Measurements from ENCODE around the gene TRPC4AP.
"Not testable (repeated sequence)": the region's sequence is repeated elsewhere in the genome, so short reads cannot be mapped to it uniquely, and the experiment has no call there.

Gene TRPC4AP

GRCh38 chr20:35117629-35118028 lies 25.0 kb upstream of the TRPC4AP start:
- DNase-seq (ENCODE audit: low read depth) = no peak
- TF ChIP-seq CTCF (IDR thresholded peaks at IDR 0.05; ENCODE audit: control insufficient read depth, insufficient read depth, low read depth, low read length, missing control alignments) = no peak
- no peak overlapping the region for H3K4me3 ChIP-seq (ENCODE audit: control insufficient read depth, low read depth, low read length)

DNA sequence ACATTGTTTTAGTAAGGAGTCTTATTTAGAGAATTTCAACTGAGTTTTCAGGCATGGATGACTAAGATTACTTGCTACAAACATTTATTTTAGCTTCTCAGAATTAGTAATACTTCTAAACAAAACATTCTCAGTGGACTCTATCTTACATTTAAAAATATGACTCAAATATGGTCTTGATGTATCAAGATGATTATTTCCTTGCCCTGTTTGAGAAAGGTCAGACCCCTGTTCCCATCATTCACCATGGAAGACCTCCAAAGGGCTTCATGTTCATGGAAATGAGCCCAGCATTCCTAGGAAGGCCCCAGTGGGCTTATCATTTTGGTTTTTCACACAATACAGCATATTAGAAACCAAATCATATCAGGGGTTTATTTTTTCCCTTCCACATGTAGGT lies 24.6 kb upstream of the TRPC4AP start:
- no peak for DNase-seq (ENCODE audit: low read depth)
- H3K4me3 ChIP-seq (ENCODE audit: control insufficient read depth, low read depth, low read length) = no peak overlapping the region
- no peak for TF ChIP-seq CTCF (IDR thresholded peaks at IDR 0.05; ENCODE audit: control insufficient read depth, insufficient read depth, low read depth, low read length, missing control alignments)

- DNase-seq (ENCODE audit: low read depth) = no peak
- no peak for TF ChIP-seq CTCF (IDR thresholded peaks at IDR 0.05; ENCODE audit: control insufficient read depth, insufficient read depth, low read depth, low read length, missing control alignments)
Observed at GRCh38 chr20:35116258-35116657, 23.7 kb upstream of the TRPC4AP start.

DNA sequence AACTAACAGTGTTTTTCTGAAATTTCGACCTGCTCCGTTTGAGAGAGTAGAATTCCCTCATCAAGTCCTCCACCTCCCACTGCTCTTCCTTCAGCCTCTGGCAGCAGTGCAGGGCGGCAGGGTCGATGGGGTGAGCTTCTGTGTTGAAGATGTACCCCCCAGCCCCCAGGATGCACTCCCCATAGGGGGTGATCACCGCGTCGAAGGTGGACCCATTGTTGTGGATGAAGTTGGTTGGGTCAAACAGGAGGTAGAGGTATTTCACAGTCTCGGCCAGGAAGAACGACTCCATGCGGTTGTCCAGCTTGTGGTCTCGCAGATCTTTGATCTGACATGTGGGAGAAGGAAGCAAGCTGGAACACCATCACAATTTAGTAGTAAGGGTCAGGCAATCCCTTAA lies 23.0 kb upstream of the TRPC4AP start:
- DNase-seq (ENCODE audit: low read depth) = no peak
- no peak for TF ChIP-seq CTCF (IDR thresholded peaks at IDR 0.05; ENCODE audit: control insufficient read depth, insufficient read depth, low read depth, low read length, missing control alignments)
- no peak overlapping the region for H3K4me3 ChIP-seq (ENCODE audit: control insufficient read depth, low read depth, low read length)

More at GRCh38 chr20:35116258-35116657, 23.7 kb upstream of the TRPC4AP start:
- H3K4me3 ChIP-seq (ENCODE audit: control insufficient read depth, low read depth, low read length) = no peak overlapping the region

GRCh38 chr20:35112276-35112675 lies 19.7 kb upstream of the TRPC4AP start:
- not testable (repeated sequence) for H3K4me3 ChIP-seq (ENCODE audit: control insufficient read depth, low read depth, low read length); DNase-seq (ENCODE audit: low read depth)

GRCh38 chr20:35111141-35111888 lies 18.7 kb upstream of the TRPC4AP start:
- TF ChIP-seq CTCF (IDR thresholded peaks at IDR 0.05; ENCODE audit: control insufficient read depth, insufficient read depth, low read depth, low read length, missing control alignments) = no peak
- no peak overlapping the region for H3K4me3 ChIP-seq (ENCODE audit: control insufficient read depth, low read depth, low read length)
- no peak for DNase-seq (ENCODE audit: low read depth)

DNA sequence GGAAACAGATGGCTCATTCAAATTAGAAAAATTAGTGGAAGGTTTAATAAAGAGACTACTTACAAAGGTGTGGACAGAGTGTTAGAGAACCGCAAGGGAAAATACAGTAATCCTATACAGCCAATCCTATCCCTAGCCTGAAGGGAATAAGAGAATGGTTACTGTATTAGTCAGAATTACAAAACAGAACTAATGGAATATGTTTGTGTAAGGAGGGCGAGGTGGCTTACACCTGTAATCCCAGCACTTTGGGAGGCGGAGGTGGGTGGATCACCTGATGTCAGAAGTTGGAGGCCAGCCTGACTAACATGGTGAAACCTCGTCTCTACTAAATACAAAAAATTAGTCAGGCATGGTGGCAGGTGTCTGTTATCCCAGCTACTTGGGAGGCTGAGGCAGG lies 16.3 kb upstream of the TRPC4AP start:
- DNase-seq (ENCODE audit: low read depth) = no peak
- no peak for TF ChIP-seq CTCF (IDR thresholded peaks at IDR 0.05; ENCODE audit: control insufficient read depth, insufficient read depth, low read depth, low read length, missing control alignments)
- no peak overlapping the region for H3K4me3 ChIP-seq (ENCODE audit: control insufficient read depth, low read depth, low read length)
